Measurements from ENCODE around the gene YIF1B.

Gene YIF1B

DNA sequence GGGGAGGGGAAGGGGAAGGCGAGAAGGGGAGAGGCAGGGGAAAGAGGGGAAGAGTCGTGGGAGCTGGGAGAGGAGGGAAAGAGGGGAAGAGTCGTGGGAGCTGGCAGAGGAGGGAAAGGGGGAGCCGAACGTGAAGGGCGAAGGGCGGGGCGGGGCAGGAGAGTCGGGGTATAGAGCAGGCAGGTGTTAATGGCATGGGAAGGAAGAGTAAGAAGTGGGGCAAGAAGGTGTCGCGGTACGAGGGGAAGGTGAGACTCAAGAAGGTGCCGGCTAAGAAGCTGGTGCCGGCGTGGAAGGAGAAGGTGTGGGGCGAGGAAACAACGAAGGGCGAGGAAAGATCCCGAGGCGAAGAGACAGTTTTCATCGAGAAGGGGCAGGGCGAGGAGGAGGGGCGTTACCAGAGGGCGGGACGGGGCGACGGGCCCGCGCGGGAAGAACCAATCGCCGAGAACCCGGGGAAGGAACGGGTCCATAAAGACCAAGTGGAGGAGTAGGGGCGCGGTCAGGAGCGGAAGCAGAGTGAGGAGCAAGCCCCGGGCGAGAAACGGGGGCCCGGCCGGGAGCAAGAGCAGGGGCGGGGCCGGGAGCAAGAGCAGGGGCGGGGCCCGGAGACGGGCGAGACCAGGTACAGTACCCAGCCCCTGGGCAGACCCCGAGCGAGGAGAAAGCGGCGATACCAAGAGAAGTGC lies 20.3 kb upstream of the YIF1B start:
- peaks cover 6 to 8% of the 10 kb centered on the region in 2 donors for H3K4me1 ChIP-seq (ENCODE audit: control insufficient read depth in 2 of 2, insufficient read depth in 2 of 2, low read length in 2 of 2)
- no peaks in the 10 kb centered on the region for H3K27me3 ChIP-seq (ENCODE audit: control insufficient read depth in 2 of 2, insufficient read depth in 2 of 2, low read length in 2 of 2)
- peaks cover 0 to 4% of the 10 kb centered on the region in 2 donors for H3K36me3 ChIP-seq (ENCODE audit: control insufficient read depth in 2 of 2, insufficient read depth in 2 of 2, low read length in 2 of 2)
- H3K27ac ChIP-seq (ENCODE audit: low read depth in 2 of 2, low read length in 2 of 2), result peak overlapping the region; percentile 98 to 99
- H3K4me3 ChIP-seq (ENCODE audit: low read length in 2 of 2), result peak overlapping the region; percentile 87 to 93
- no peaks in the 10 kb centered on the region for H3K9me3 ChIP-seq (ENCODE audit: control insufficient read depth in 2 of 2, low read length in 2 of 2)
- H3K9ac ChIP-seq (ENCODE audit: low read depth in 1 of 2, low read length in 2 of 2), result peak overlapping the region; percentile 77 to 94

DNA sequence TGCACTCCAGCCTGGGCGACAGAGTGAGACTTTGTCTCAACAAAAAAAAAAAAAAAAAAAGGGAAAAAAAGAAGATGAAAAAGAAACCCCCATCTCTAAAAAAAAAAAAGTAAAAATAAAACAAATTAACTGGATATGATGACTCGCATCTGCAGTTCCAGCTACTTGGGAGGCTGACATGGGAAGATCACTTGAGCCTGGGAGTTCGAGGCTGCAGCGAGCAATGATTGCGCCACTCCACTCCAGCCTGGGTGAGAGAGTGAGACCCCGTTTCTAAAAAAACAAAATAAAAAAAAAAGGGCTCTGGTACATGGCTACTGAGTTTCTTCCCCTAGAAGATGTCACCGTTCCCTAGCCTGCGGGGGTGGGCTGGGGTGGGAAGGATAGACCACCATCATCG lies 17.5 kb upstream of the YIF1B start:
- Histone ChIP-seq H3K9ac (ENCODE audit: low read depth in 1 of 2, low read length in 2 of 2) (no peak overlapping the region), H3K9me3 (ENCODE audit: control insufficient read depth in 2 of 2, low read length in 2 of 2) (no peaks in the 10 kb centered on the region), H3K4me3 (ENCODE audit: low read length in 2 of 2) (no peak overlapping the region), H3K4me1 (ENCODE audit: control insufficient read depth in 2 of 2, insufficient read depth in 2 of 2, low read length in 2 of 2) (peaks cover 6 to 8% of the 10 kb centered on the region in 2 donors), H3K27ac (ENCODE audit: low read depth in 2 of 2, low read length in 2 of 2) (no peak overlapping the region), H3K27me3 (ENCODE audit: control insufficient read depth in 2 of 2, insufficient read depth in 2 of 2, low read length in 2 of 2) (no peaks in the 10 kb centered on the region), H3K36me3 (ENCODE audit: control insufficient read depth in 2 of 2, insufficient read depth in 2 of 2, low read length in 2 of 2) (peaks cover 2 to 5% of the 10 kb centered on the region in 2 donors)

DNA sequence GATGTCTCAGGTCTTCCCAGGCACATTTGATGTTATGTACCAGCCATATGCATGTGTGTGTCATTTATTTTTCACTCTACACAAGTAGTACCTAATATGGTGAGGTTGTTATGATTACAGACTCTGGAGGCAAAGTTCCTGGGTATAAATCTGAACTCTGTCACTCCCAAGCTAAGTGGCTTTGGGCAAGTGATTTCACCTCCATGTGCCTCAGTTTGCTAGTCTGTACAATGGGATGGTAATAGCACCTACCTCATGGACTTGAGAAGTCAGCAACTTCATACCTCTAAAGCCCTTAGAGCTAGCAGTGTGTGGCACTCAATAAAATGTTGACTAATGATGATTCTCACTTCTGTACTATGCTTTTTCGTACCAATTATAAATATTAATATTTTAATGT lies 16.0 kb upstream of the YIF1B start:
- Histone ChIP-seq H3K4me1 (ENCODE audit: control insufficient read depth in 2 of 2, insufficient read depth in 2 of 2, low read length in 2 of 2) (peaks cover 0 to 3% of the 10 kb centered on the region in 2 donors), H3K9me3 (ENCODE audit: control insufficient read depth in 2 of 2, low read length in 2 of 2) (no peaks in the 10 kb centered on the region), H3K27ac (ENCODE audit: low read depth in 2 of 2, low read length in 2 of 2) (no peak overlapping the region), H3K27me3 (ENCODE audit: control insufficient read depth in 2 of 2, insufficient read depth in 2 of 2, low read length in 2 of 2) (no peaks in the 10 kb centered on the region), H3K9ac (ENCODE audit: low read depth in 1 of 2, low read length in 2 of 2) (no peak overlapping the region), H3K36me3 (ENCODE audit: control insufficient read depth in 2 of 2, insufficient read depth in 2 of 2, low read length in 2 of 2) (peaks cover 17 to 19% of the 10 kb centered on the region in 2 donors), H3K4me3 (ENCODE audit: low read length in 2 of 2) (no peak overlapping the region)

DNA sequence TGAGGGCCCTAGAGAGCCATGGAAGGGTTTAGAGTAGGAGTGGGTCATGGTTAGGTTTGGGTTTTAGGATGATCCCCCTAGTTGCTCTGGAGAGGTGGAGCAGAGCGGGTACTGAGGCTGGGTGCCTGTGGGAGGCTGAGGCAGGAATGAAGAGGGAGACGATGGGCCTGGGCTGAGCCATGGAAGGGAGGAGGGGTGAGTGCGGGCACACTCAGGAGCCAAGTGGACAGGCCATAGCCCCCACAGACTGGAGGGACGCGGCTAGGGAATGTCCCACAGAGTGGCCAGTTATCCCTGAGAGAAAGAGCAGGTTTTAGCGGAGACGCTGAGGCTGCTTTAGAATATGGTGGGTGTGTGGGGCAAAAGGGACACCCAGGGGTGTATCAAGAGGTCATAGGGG lies 13.9 kb upstream of the YIF1B start:
- Histone ChIP-seq H3K27me3 (ENCODE audit: control insufficient read depth in 2 of 2, insufficient read depth in 2 of 2, low read length in 2 of 2) (no peaks in the 10 kb centered on the region), H3K4me3 (ENCODE audit: low read length in 2 of 2) (no peak overlapping the region), H3K9ac (ENCODE audit: low read depth in 1 of 2, low read length in 2 of 2) (no peak overlapping the region), H3K36me3 (ENCODE audit: control insufficient read depth in 2 of 2, insufficient read depth in 2 of 2, low read length in 2 of 2) (peaks cover 26 to 28% of the 10 kb centered on the region in 2 donors), H3K4me1 (ENCODE audit: control insufficient read depth in 2 of 2, insufficient read depth in 2 of 2, low read length in 2 of 2) (no peaks in the 10 kb centered on the region), H3K9me3 (ENCODE audit: control insufficient read depth in 2 of 2, low read length in 2 of 2) (no peaks in the 10 kb centered on the region), H3K27ac (ENCODE audit: low read depth in 2 of 2, low read length in 2 of 2) (no peak overlapping the region)

DNA sequence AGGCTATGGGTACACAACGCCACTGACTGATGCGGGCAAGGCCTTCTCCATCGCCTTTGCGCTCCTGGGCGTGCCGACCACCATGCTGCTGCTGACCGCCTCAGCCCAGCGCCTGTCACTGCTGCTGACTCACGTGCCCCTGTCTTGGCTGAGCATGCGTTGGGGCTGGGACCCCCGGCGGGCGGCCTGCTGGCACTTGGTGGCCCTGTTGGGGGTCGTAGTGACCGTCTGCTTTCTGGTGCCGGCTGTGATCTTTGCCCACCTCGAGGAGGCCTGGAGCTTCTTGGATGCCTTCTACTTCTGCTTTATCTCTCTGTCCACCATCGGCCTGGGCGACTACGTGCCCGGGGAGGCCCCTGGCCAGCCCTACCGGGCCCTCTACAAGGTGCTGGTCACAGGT lies 10.8 kb upstream of the YIF1B start:
- no peaks in the 10 kb centered on the region for H3K9me3 ChIP-seq (ENCODE audit: control insufficient read depth in 2 of 2, low read length in 2 of 2)

DNA sequence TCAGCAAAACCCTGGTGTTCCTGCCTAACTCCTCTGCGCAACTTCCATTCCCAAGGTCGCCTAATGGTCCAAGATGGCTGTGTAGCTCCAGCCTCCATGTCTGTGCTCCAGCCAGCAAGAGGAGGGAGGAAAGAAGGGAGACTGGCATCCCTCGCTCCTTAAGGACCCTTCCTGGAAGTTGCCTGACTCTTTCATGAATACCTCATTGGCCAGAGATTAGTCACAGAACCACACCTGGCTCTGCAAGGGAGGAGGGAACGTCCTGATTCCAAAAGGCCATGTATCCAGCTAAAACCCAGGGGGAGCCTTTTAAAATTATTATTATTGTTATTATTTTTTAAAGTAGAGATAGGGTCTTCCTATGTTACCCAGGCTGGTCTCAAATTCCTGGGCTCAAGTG lies 8.7 kb upstream of the YIF1B start:
- Histone ChIP-seq H3K4me3 (ENCODE audit: low read length in 2 of 2) (no peak overlapping the region), H3K27me3 (ENCODE audit: control insufficient read depth in 2 of 2, insufficient read depth in 2 of 2, low read length in 2 of 2) (no peaks in the 10 kb centered on the region), H3K27ac (ENCODE audit: low read depth in 2 of 2, low read length in 2 of 2) (no peak overlapping the region), H3K4me1 (ENCODE audit: control insufficient read depth in 2 of 2, insufficient read depth in 2 of 2, low read length in 2 of 2) (peaks cover 2 to 4% of the 10 kb centered on the region in 2 donors), H3K36me3 (ENCODE audit: control insufficient read depth in 2 of 2, insufficient read depth in 2 of 2, low read length in 2 of 2) (peaks cover 26 to 34% of the 10 kb centered on the region in 2 donors), H3K9me3 (ENCODE audit: control insufficient read depth in 2 of 2, low read length in 2 of 2) (no peaks in the 10 kb centered on the region), H3K9ac (ENCODE audit: low read depth in 1 of 2, low read length in 2 of 2) (no peak overlapping the region)

More for the DNA sequence above, 10.8 kb upstream of the YIF1B start:
- H3K27me3 ChIP-seq (ENCODE audit: control insufficient read depth in 2 of 2, insufficient read depth in 2 of 2, low read length in 2 of 2), result no peaks in the 10 kb centered on the region
- H3K36me3 ChIP-seq (ENCODE audit: control insufficient read depth in 2 of 2, insufficient read depth in 2 of 2, low read length in 2 of 2), result peaks cover 26 to 34% of the 10 kb centered on the region in 2 donors
- no peak overlapping the region for H3K9ac ChIP-seq (ENCODE audit: low read depth in 1 of 2, low read length in 2 of 2)
- H3K4me1 ChIP-seq (ENCODE audit: control insufficient read depth in 2 of 2, insufficient read depth in 2 of 2, low read length in 2 of 2), result peaks cover 2 to 3% of the 10 kb centered on the region in 2 donors
- no peak overlapping the region for H3K4me3 ChIP-seq (ENCODE audit: low read length in 2 of 2)
- H3K27ac ChIP-seq (ENCODE audit: low read depth in 2 of 2, low read length in 2 of 2), result no peak overlapping the region

DNA sequence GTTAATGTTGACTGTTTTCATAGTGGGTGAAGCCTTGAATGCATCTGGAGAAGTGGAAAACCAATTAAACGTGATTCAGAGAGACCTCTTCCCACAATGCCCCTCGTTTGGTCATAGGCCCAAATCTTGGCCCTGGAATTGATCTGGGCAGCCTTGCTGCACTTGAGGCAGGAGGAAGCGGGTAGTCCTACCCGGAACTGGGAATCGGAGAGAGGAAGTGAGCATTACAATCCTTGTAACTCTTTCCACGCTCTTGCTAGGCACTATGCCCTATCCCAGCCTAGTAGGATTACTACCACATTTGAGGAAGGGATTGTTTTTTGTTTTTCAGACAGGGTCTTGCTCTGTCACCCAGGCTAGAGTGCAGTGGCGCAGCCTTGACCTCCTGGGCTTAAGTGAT lies 7.5 kb upstream of the YIF1B start:
- Histone ChIP-seq H3K27ac (ENCODE audit: low read depth in 2 of 2, low read length in 2 of 2) (no peak overlapping the region), H3K9ac (ENCODE audit: low read depth in 1 of 2, low read length in 2 of 2) (no peak overlapping the region), H3K36me3 (ENCODE audit: control insufficient read depth in 2 of 2, insufficient read depth in 2 of 2, low read length in 2 of 2) (peaks cover 24 to 31% of the 10 kb centered on the region in 2 donors), H3K4me3 (ENCODE audit: low read length in 2 of 2) (no peak overlapping the region), H3K27me3 (ENCODE audit: control insufficient read depth in 2 of 2, insufficient read depth in 2 of 2, low read length in 2 of 2) (no peaks in the 10 kb centered on the region), H3K4me1 (ENCODE audit: control insufficient read depth in 2 of 2, insufficient read depth in 2 of 2, low read length in 2 of 2) (peaks cover 12 to 15% of the 10 kb centered on the region in 2 donors), H3K9me3 (ENCODE audit: control insufficient read depth in 2 of 2, low read length in 2 of 2) (no peaks in the 10 kb centered on the region)

DNA sequence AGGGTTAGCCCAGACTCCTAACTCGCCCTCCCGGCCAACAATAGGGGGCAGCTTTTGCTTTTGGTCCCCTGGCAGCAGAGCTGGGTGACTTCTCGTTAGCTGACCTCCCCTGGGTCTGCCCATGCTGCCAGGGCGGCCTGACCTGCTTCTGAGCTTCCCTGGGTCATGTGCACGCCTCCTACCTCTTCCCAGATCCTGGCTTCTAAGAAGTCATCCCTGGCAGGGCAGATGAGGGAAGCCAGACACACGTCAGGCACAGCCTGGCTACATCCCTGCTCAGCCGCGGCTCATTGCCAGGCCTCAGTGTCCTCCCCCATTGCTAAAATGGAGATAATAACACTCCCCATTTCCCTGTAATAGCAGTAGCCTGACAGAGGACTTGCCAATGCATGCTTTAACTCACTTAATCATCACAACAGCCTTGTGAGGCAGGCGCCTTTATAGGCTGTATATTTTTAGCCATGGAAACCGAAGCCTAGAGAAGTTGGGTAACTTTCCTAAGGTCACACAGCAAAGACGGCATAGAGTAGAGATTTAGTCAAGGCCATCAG lies 6.0 kb upstream of the YIF1B start:
- peaks cover 9 to 16% of the 10 kb centered on the region in 2 donors for H3K36me3 ChIP-seq (ENCODE audit: control insufficient read depth in 2 of 2, insufficient read depth in 2 of 2, low read length in 2 of 2)
- peaks cover 12 to 19% of the 10 kb centered on the region in 2 donors for H3K4me1 ChIP-seq (ENCODE audit: control insufficient read depth in 2 of 2, insufficient read depth in 2 of 2, low read length in 2 of 2)
- no peaks in the 10 kb centered on the region for H3K27me3 ChIP-seq (ENCODE audit: control insufficient read depth in 2 of 2, insufficient read depth in 2 of 2, low read length in 2 of 2)
- H3K9ac ChIP-seq (ENCODE audit: low read depth in 1 of 2, low read length in 2 of 2), result no peak overlapping the region
- peak overlapping the region in 1 of 2 donors; percentile 67 for H3K4me3 ChIP-seq (ENCODE audit: low read length in 2 of 2)
- H3K9me3 ChIP-seq (ENCODE audit: control insufficient read depth in 2 of 2, low read length in 2 of 2), result no peaks in the 10 kb centered on the region
- H3K27ac ChIP-seq (ENCODE audit: low read depth in 2 of 2, low read length in 2 of 2), result peak overlapping the region in 1 of 2 donors; percentile 80

DNA sequence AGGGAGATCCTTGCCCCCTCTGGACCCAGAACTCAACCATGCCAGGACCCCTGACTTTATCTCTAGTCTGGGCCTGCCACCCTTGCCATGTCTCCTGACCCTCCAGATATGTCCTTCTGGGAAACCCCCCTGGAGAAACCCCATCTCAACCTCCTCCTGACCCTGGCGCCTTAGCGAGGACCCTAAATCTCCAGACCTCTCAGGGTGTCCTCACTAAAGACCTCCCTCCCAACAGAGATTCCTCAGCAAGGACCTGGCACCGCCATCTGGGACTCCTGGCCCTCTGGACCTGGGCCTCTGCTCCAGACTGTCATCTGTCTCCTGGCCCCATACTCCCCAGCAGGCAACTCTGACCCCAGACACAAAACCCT lies 5.2 kb upstream of the YIF1B start:
- H3K27me3 ChIP-seq (ENCODE audit: control insufficient read depth in 2 of 2, insufficient read depth in 2 of 2, low read length in 2 of 2), result no peaks in the 10 kb centered on the region
- peak overlapping the region in 1 of 2 donors; percentile 80 for H3K27ac ChIP-seq (ENCODE audit: low read depth in 2 of 2, low read length in 2 of 2)
- H3K4me3 ChIP-seq (ENCODE audit: low read length in 2 of 2), result peak overlapping the region in 1 of 2 donors; percentile 67
- H3K9ac ChIP-seq (ENCODE audit: low read depth in 1 of 2, low read length in 2 of 2), result no peak overlapping the region
- H3K9me3 ChIP-seq (ENCODE audit: control insufficient read depth in 2 of 2, low read length in 2 of 2), result no peaks in the 10 kb centered on the region
- H3K36me3 ChIP-seq (ENCODE audit: control insufficient read depth in 2 of 2, insufficient read depth in 2 of 2, low read length in 2 of 2), result peaks cover 6 to 11% of the 10 kb centered on the region in 2 donors
- peaks cover 12 to 23% of the 10 kb centered on the region in 2 donors for H3K4me1 ChIP-seq (ENCODE audit: control insufficient read depth in 2 of 2, insufficient read depth in 2 of 2, low read length in 2 of 2)

DNA sequence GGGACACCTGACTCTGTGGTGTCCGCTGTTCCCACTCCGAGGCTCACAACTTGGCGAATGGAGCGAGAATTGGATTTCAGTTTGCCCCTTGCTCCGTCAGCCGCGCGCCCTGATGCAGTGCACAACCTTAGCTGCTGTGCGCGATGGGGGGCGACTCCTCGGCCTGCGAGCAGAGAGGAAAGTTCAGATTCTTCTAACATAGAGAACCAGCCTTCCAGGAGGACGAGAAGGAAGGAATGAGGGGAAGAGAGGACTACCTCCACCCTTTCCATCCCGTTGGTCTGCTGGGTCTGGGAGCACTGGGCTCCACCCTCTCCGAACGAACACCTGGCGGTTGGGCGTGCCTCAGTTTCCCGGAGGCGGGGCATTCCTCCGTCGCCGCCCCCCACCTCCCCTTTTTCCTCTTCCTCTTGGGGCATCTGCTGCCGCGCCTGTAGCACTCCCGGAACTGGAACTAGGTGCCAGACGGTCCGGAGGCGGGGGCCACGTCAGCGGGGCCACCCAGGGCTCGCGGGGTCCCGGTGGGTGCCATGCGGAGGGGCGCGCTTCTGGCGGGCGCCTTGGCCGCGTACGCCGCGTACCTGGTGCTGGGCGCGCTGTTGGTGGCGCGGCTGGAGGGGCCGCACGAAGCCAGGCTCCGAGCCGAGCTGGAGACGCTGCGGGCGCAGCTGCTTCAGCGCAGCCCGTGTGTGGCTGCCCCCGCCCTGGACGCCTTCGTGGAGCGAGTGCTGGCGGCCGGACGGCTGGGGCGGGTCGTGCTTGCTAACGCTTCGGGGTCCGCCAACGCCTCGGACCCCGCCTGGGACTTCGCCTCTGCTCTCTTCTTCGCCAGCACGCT lies 3.9 kb upstream of the YIF1B start, which contains the start of gene KCNK6:
TSS of gene KCNK6 (plus strand) at position 425 of the 838 bp plus-strand sequence. CDS start at position 531, 106 bp downstream.
- H3K4me1 ChIP-seq (ENCODE audit: control insufficient read depth in 2 of 2, insufficient read depth in 2 of 2, low read length in 2 of 2), result peaks cover 18 to 27% of the 10 kb centered on the region in 2 donors
- H3K27ac ChIP-seq (ENCODE audit: low read depth in 2 of 2, low read length in 2 of 2), result peak within 1 kb of the TSS; percentile 78 to 80
- peak within 1 kb of the TSS; percentile 67 to 74 for H3K4me3 ChIP-seq (ENCODE audit: low read length in 2 of 2)
- no peaks in the 10 kb centered on the region for H3K9me3 ChIP-seq (ENCODE audit: control insufficient read depth in 2 of 2, low read length in 2 of 2)
- peaks cover 0 to 6% of the 10 kb centered on the region in 2 donors for H3K36me3 ChIP-seq (ENCODE audit: control insufficient read depth in 2 of 2, insufficient read depth in 2 of 2, low read length in 2 of 2)
- H3K27me3 ChIP-seq (ENCODE audit: control insufficient read depth in 2 of 2, insufficient read depth in 2 of 2, low read length in 2 of 2), result no peaks in the 10 kb centered on the region
- peak within 1 kb of the TSS; percentile 38 to 89 for H3K9ac ChIP-seq (ENCODE audit: low read depth in 1 of 2, low read length in 2 of 2)

All from mucosa of rectum (tissue), 2 donors.